GM23338 (cell line): ENCODE results near the gene ZBTB8B. TPM values are rescaled to one million over a fixed set of nuclear protein-coding genes. Genes with fewer than 3 reads are reported as not detected.
A peak's percentile ranks its signal among the peaks of the same experiment; 100 is the strongest.
"Not testable (repeated sequence)": the region's sequence is repeated elsewhere in the genome, so short reads cannot be mapped to it uniquely, and the experiment has no call there.

ENCODE experiments used
- ATAC-seq: fragments of 200-7000 bp; cut with Tn5 transposase; 3 replicates; pipeline ENCODE4 v1.9.1; 2020
- DNase-seq: peaks from one replicate; pipeline ENCODE4 v3.0.0-alpha.2; 2015; ENCODE audit warnings: low spot score
- H2AFZ ChIP-seq: fragments of 200-600 bp; sonication (generic); 2 replicates; pipeline ENCODE4 v1.8.0; 2016; ENCODE audit warnings: antibody characterized with exemption, mild to moderate bottlenecking, moderate library complexity
- H3F3A ChIP-seq: fragments of 200-600 bp; sonication (generic); replicated peaks from 2 replicates; pipeline ENCODE4 v1.8.0; 2017; ENCODE audit warnings: antibody characterized with exemption, mixed run types, low read depth
- H3K27ac ChIP-seq: fragments of 200-600 bp; sonication (generic); 2 replicates; pipeline ENCODE4 v1.6.1; 2016; ENCODE audit warnings: low read depth
- H3K27me3 ChIP-seq: fragments of 200-600 bp; sonication (generic); 2 replicates; pipeline ENCODE4 v1.8.0; 2016; ENCODE audit warnings: mild to moderate bottlenecking, mixed run types, moderate library complexity; ENCODE audit not compliant: insufficient read depth
- H3K36me3 ChIP-seq: fragments of 200-600 bp; sonication (generic); 2 replicates; pipeline ENCODE4 v1.8.0; 2016; ENCODE audit warnings: mild to moderate bottlenecking; ENCODE audit not compliant: insufficient read depth
- H3K4me1 ChIP-seq: fragments of 200-600 bp; sonication (generic); 2 replicates; pipeline ENCODE4 v1.8.0; 2016; ENCODE audit warnings: mild to moderate bottlenecking, moderate library complexity; ENCODE audit not compliant: insufficient read depth
- H3K4me2 ChIP-seq: fragments of 200-600 bp; sonication (generic); 2 replicates; pipeline ENCODE4 v1.7.1; 2017; ENCODE audit warnings: mixed run types
- H3K4me3 ChIP-seq: fragments of 200-600 bp; sonication (generic); 2 replicates; pipeline ENCODE4 v1.6.1; 2016; ENCODE audit warnings: mixed run types
- H3K79me2 ChIP-seq: fragments of 200-600 bp; sonication (generic); replicated peaks from 2 replicates; pipeline ENCODE4 v1.8.0; 2017; ENCODE audit warnings: mild to moderate bottlenecking; ENCODE audit not compliant: insufficient read depth
- H3K9me2 ChIP-seq: fragments of 200-600 bp; sonication (generic); 2 replicates; pipeline ENCODE4 v1.8.0; 2017; ENCODE audit not compliant: insufficient read depth
- H4K20me1 ChIP-seq: fragments of 200-600 bp; sonication (generic); replicated peaks from 2 replicates; pipeline ENCODE4 v1.8.0; 2017; ENCODE audit warnings: mild to moderate bottlenecking; ENCODE audit not compliant: insufficient read depth
- H3K27ac Mint-ChIP-seq: 2 replicates; pipeline ENCODE4 v1.8.0; 2020; ENCODE audit warnings: inconsistent platforms, mild to moderate bottlenecking, moderate library complexity, mixed read lengths
- H3K27me3 Mint-ChIP-seq: 3 replicates; pipeline ENCODE4 v1.8.0; 2022; ENCODE audit warnings: low read depth, mild to moderate bottlenecking, moderate library complexity, mixed read lengths, inconsistent platforms; ENCODE audit not compliant: insufficient read depth, poor library complexity
- H3K36me3 Mint-ChIP-seq: 3 replicates; pipeline ENCODE4 v1.8.0; 2021; ENCODE audit warnings: low read depth, mild to moderate bottlenecking, inconsistent platforms, moderate library complexity, mixed read lengths
- H3K4me1 Mint-ChIP-seq: 3 replicates; pipeline ENCODE4 v1.8.0; 2020; ENCODE audit warnings: mild to moderate bottlenecking, inconsistent platforms, mixed read lengths
- H3K4me3 Mint-ChIP-seq: 3 replicates; pipeline ENCODE4 v1.8.0; 2021; ENCODE audit warnings: moderate library complexity, mild to moderate bottlenecking, inconsistent platforms, mixed read lengths
- H3K9me3 Mint-ChIP-seq: 3 replicates; pipeline ENCODE4 v1.8.0; 2020; ENCODE audit warnings: moderate library complexity, mild to moderate bottlenecking, inconsistent platforms, mixed read lengths
- CREB1 ChIP-seq: fragments of 250-450 bp; sonication (Bioruptor Pico); IDR thresholded peaks from 2 replicates; pipeline ENCODE4 v1.5.0; 2020; ENCODE audit warnings: low read depth, mild to moderate bottlenecking, moderate library complexity
- CTCF ChIP-seq, 2 experiments: fragments of 200-600 bp in 1 of 2; sonication (generic) in 1 of 2; conservative IDR thresholded peaks; 2 replicates each; pipeline versions ENCODE4 v1.5.1 to v1.6.1; 2016 to 2017; ENCODE audit warnings: antibody characterized with exemption in 2 of 2, low read depth in 2 of 2, mild to moderate bottlenecking in 2 of 2, moderate library complexity in 1 of 2
- ETS1 ChIP-seq: IDR thresholded peaks from 2 replicates; pipeline ENCODE4 v1.6.1; 2016; ENCODE audit warnings: antibody characterized with exemption
- EZH2 ChIP-seq: fragments of 200-600 bp; sonication (generic); IDR thresholded peaks from one replicate; pipeline ENCODE4 v1.8.0; 2017; ENCODE audit warnings: antibody characterized with exemption, mild to moderate bottlenecking, low read depth; ENCODE audit not compliant: unreplicated experiment
- EZH2phosphoT487 ChIP-seq: fragments of 200-600 bp; sonication (generic); IDR thresholded peaks from one replicate; pipeline ENCODE4 v1.8.1; 2018; ENCODE audit warnings: antibody characterized with exemption; ENCODE audit not compliant: unreplicated experiment
- JUNB ChIP-seq: IDR thresholded peaks from one replicate; pipeline ENCODE4 v1.6.1; 2016; ENCODE audit warnings: antibody characterized with exemption; ENCODE audit not compliant: unreplicated experiment
- NANOG ChIP-seq: IDR thresholded peaks from 2 replicates; pipeline ENCODE4 v1.6.1; 2016; ENCODE audit warnings: antibody characterized with exemption, borderline replicate concordance
- POLR2AphosphoS5 ChIP-seq: IDR thresholded peaks from 2 replicates; pipeline ENCODE4 v1.6.1; 2016; ENCODE audit warnings: antibody characterized with exemption, low read depth
- STAT1 ChIP-seq: IDR thresholded peaks from one replicate; pipeline ENCODE4 v1.6.1; 2016; ENCODE audit warnings: antibody characterized with exemption; ENCODE audit not compliant: unreplicated experiment
- ZNF114 ChIP-seq: fragments of 250-450 bp; sonication (Bioruptor Pico); IDR thresholded peaks from 2 replicates; pipeline ENCODE4 v1.5.0; 2020; ENCODE audit warnings: mild to moderate bottlenecking, moderate library complexity
- ZNF331 ChIP-seq: fragments of 250-450 bp; sonication (Bioruptor Pico); IDR thresholded peaks from 2 replicates; pipeline ENCODE4 v1.5.0; 2020; ENCODE audit warnings: low read depth, mild to moderate bottlenecking, moderate library complexity
- ZNF462 ChIP-seq: fragments of 250-450 bp; sonication (Bioruptor Pico); IDR thresholded peaks from 2 replicates; pipeline ENCODE4 v1.5.0; 2020; ENCODE audit warnings: mild to moderate bottlenecking, moderate library complexity
- polyA plus RNA-seq: library from polyadenylated mRNA; unstranded; fragments of >200 nt; fragmentation: Nextera tagmentation; extraction: Ambion mirVana; gene quantifications from 2 replicates; pipeline ENCODE4 v1.2.1, GENCODE V29; 2016
- total RNA-seq: library from RNA; depleted of rRNA; stranded (reverse); fragments of >200 nt; shearing (Covaris generic); gene quantifications from 2 replicates; pipeline ENCODE4 v1.2.3, GENCODE V29; 2014

ZBTB8B gene
- total and polyA plus RNA-seq, 2 experiments from 2014 or later: 0.95 to 4.2 TPM

- peaks cover 47% of the 10 kb centered on the region for H3K4me1 ChIP-seq
- ATAC-seq, H3K9me2 ChIP-seq, H3K4me3 Mint-ChIP-seq, H3F3A ChIP-seq, H3K4me2 ChIP-seq, DNase-seq, H3K27ac Mint-ChIP-seq, H3K79me2 ChIP-seq, H4K20me1 ChIP-seq, H3K27ac ChIP-seq, H3K27me3 Mint-ChIP-seq, H3K4me3 ChIP-seq, H3K27me3 ChIP-seq, H3K36me3 ChIP-seq, H2AFZ ChIP-seq: not testable (repeated sequence)
- H3K36me3 Mint-ChIP-seq: peaks cover 24% of the 10 kb centered on the region
- H3K9me3 Mint-ChIP-seq: peaks cover 23% of the 10 kb centered on the region
- H3K4me1 Mint-ChIP-seq: peaks cover 45% of the 10 kb centered on the region
Measured at GRCh38 chr1:32441467-32441866, 23.4 kb upstream of the ZBTB8B start.

GRCh38 chr1:32447469-32448185, 17.2 kb upstream of the ZBTB8B start:
- H3K9me3 Mint-ChIP-seq: peaks cover 39% of the 10 kb centered on the region
- peaks cover 33% of the 10 kb centered on the region for H3K4me1 Mint-ChIP-seq
- peak overlapping the region; percentile 55 for H3K4me2 ChIP-seq
- peak; percentile 99 for DNase-seq
- H3K36me3 ChIP-seq: peaks cover 18% of the 10 kb centered on the region
- ATAC-seq: peak; percentile 94
- no peaks in the 10 kb centered on the region for H4K20me1 ChIP-seq
- peaks cover 9% of the 10 kb centered on the region; the same call in 1 of the 2 replicates for H3K9me2 ChIP-seq
- H2AFZ ChIP-seq: peak overlapping the region; percentile 84; the same call in 1 of the 2 replicates
- H3K27ac Mint-ChIP-seq: peak overlapping the region; percentile 89
- H3K27ac ChIP-seq: peak overlapping the region; percentile 11; the same call in 1 of the 2 replicates
- peaks cover 19% of the 10 kb centered on the region for H3K27me3 Mint-ChIP-seq
- H3F3A ChIP-seq: no peaks in the 10 kb centered on the region; the same call in none of the 2 replicates
- peaks cover 31% of the 10 kb centered on the region for H3K36me3 Mint-ChIP-seq
- H3K27me3 ChIP-seq: no peaks in the 10 kb centered on the region
- H3K79me2 ChIP-seq: no peaks in the 10 kb centered on the region
- peaks cover 35% of the 10 kb centered on the region for H3K4me1 ChIP-seq
- H3K4me3 Mint-ChIP-seq: peak overlapping the region; percentile 58
- peak overlapping the region; percentile 44 for H3K4me3 ChIP-seq
- TF ChIP-seq ZNF331: no peak
- no peak for TF ChIP-seq ZNF114 (CRISPR knock-in tag)
- TF ChIP-seq CREB1 (CRISPR knock-in tag): no peak
- TF ChIP-seq NANOG: no peak
- TF ChIP-seq ZNF462 (CRISPR knock-in tag): no peak
- no peak for TF ChIP-seq STAT1
- no peak for TF ChIP-seq JUNB
- no peak for TF ChIP-seq EZH2phosphoT487
- TF ChIP-seq ETS1: no peak
- no peak for TF ChIP-seq EZH2
- no peak for TF ChIP-seq POLR2AphosphoS5
- no peak for TF ChIP-seq CTCF (conservative IDR thresholded peaks at IDR 0.05; ENCODE audit: low read depth in 2 of 2)
